Measurements from ENCODE around the gene TMEM69. TPM values are rescaled to one million over a fixed set of nuclear protein-coding genes. Genes with fewer than 3 reads are reported as not detected.

The TMEM69 gene
- total and polyA plus RNA-seq, 10 of the 15 experiments (the other 5 are each of a cell fraction or from before 2014, with no cell fraction given): 44.6 to 162 (median 88.8) TPM

DNA sequence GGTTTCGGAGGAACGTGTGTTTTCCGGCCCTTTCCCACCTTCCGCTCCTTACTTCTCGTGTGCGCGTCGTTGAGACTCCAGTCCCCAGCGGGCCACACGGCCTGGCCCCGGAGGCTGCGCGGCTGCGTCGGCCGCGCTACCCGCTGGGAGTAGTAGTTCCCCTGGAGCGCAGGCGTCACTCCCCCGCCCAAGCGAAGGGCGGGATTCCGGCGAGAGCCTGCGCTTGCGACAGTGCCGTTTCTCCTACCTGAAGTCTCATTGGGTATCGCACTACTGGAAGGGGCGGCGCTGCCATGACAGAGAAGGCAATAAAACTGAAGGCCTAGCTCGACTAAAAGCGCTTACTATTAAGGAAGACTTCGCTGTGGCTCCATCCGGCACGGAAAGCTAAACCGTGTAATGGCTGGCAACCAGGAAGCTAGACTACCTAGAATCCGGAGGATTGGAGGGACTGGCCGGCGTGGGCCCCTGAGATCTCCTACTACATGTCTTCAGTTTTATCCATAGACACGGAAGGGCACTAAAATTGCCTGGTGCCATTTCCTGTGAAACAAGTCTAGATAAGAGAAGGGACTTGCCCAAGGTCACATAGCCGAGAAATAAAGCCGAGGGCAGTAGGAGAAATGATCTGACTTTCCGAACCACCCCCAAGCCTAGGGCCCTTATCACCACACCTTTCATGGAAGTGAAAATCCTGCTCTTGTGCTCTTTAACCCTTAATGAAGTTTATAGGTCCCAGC, 797 bp upstream of the TMEM69 start (continued):
- TF ChIP-seq CBX3 (IDR thresholded peaks at IDR 0.05; ENCODE audit: borderline replicate concordance, low read depth): no peak
- no peak for TF ChIP-seq YBX1 (IDR thresholded peaks at IDR 0.05)
- TF ChIP-seq ZNF592 (IDR thresholded peaks at IDR 0.05): no peak
- TF ChIP-seq MTA2 (IDR thresholded peaks at IDR 0.05; ENCODE audit: low read depth): no peak
- peak; percentile 99 for TF ChIP-seq IKZF1 (conservative IDR thresholded peaks at IDR 0.05)
- TF ChIP-seq, protein P1, sequence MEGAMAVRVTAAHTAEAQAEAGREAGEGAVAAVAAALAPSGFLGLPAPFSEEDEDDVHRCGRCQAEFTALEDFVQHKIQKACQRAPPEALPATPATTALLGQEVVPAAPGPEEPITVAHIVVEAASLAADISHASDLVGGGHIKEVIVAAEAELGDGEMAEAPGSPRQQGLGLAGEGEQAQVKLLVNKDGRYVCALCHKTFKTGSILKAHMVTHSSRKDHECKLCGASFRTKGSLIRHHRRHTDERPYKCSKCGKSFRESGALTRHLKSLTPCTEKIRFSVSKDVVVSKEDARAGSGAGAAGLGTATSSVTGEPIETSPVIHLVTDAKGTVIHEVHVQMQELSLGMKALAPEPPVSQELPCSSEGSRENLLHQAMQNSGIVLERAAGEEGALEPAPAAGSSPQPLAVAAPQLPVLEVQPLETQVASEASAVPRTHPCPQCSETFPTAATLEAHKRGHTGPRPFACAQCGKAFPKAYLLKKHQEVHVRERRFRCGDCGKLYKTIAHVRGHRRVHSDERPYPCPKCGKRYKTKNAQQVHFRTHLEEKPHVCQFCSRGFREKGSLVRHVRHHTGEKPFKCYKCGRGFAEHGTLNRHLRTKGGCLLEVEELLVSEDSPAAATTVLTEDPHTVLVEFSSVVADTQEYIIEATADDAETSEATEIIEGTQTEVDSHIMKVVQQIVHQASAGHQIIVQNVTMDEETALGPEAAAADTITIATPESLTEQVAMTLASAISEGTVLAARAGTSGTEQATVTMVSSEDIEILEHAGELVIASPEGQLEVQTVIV (IDR thresholded peaks at IDR 0.05; ENCODE audit: borderline replicate concordance, partially characterized antibody): peak; percentile 89
- TF ChIP-seq CBX5 (IDR thresholded peaks at IDR 0.05; ENCODE audit: low read depth): 0 out of 2 replicates have a peak, but pooled peaks have one; percentile 42
- peak; percentile 54; the same call in 1 of the 2 replicates for TF ChIP-seq NFYB (IDR thresholded peaks at IDR 0.05; ENCODE audit: insufficient read depth, low read depth, low read length)
- TF ChIP-seq PRDM15 (CRISPR knock-in tag; IDR thresholded peaks at IDR 0.05): no peak
- no peak for TF ChIP-seq ZNF622 (IDR thresholded peaks at IDR 0.05)
- TF ChIP-seq, protein P2, sequence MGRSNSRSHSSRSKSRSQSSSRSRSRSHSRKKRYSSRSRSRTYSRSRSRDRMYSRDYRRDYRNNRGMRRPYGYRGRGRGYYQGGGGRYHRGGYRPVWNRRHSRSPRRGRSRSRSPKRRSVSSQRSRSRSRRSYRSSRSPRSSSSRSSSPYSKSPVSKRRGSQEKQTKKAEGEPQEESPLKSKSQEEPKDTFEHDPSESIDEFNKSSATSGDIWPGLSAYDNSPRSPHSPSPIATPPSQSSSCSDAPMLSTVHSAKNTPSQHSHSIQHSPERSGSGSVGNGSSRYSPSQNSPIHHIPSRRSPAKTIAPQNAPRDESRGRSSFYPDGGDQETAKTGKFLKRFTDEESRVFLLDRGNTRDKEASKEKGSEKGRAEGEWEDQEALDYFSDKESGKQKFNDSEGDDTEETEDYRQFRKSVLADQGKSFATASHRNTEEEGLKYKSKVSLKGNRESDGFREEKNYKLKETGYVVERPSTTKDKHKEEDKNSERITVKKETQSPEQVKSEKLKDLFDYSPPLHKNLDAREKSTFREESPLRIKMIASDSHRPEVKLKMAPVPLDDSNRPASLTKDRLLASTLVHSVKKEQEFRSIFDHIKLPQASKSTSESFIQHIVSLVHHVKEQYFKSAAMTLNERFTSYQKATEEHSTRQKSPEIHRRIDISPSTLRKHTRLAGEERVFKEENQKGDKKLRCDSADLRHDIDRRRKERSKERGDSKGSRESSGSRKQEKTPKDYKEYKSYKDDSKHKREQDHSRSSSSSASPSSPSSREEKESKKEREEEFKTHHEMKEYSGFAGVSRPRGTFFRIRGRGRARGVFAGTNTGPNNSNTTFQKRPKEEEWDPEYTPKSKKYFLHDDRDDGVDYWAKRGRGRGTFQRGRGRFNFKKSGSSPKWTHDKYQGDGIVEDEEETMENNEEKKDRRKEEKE (IDR thresholded peaks at IDR 0.05): no peak
- TF ChIP-seq BCL11A (IDR thresholded peaks at IDR 0.05; ENCODE audit: low read depth, low read length): no peak
- TF ChIP-seq POLR2AphosphoS5 (IDR thresholded peaks at IDR 0.05; ENCODE audit: low read length): peak; percentile 99
- TF ChIP-seq RFX5 (IDR thresholded peaks at IDR 0.05; ENCODE audit: low read depth, low read length): peak; percentile 90
- no peak for TF ChIP-seq MYC (IDR thresholded peaks at IDR 0.05; ENCODE audit: insufficient read depth, insufficient read length, insufficient replicate concordance, low read length, severe bottlenecking)
- peak; percentile 98 for TF ChIP-seq SIX5 (IDR thresholded peaks at IDR 0.05; ENCODE audit: low read depth, low read length, severe bottlenecking)
